WTC11 (cell line): Measurements from ENCODE around the gene PLEKHG5. TPM values are rescaled to one million over a fixed set of nuclear protein-coding genes. Genes with fewer than 3 reads are reported as not detected.
A peak's percentile ranks its signal among the peaks of the same experiment; 100 is the strongest.
"Not testable (repeated sequence)": the region's sequence is repeated elsewhere in the genome, so short reads cannot be mapped to it uniquely, and the experiment has no call there.

Source experiments
- ATAC-seq: fragments of 200-7000 bp; cut with Tn5 transposase; 2 replicates; pipeline ENCODE4 v1.10.0; 2021; ENCODE audit warnings: mild to moderate bottlenecking, moderate library complexity
- CTCF ChIA-PET: fragments of 300-600 bp; sonication (Branson Sonifier 250); formaldehyde crosslinking; loops from one replicate; lab custom pipeline; 2021; ENCODE audit warnings: antibody characterized with exemption; lab: Charles Lee
- POLR2A ChIA-PET: fragments of 350-600 bp; sonication (Branson Sonifier 250); formaldehyde crosslinking; loops from one replicate; lab custom pipeline; 2021; ENCODE audit warnings: antibody characterized with exemption; lab: Charles Lee
- DNase-seq: peaks from one replicate; pipeline ENCODE4 v3.0.0; 2021; ENCODE audit warnings: low spot score
- H3K27ac Mint-ChIP-seq: 2 replicates; pipeline ENCODE4 v1.8.0; 2021; ENCODE audit warnings: mixed read lengths
- H3K27me3 Mint-ChIP-seq: 2 replicates; pipeline ENCODE4 v1.8.0; 2021; ENCODE audit warnings: low read depth, mild to moderate bottlenecking, moderate library complexity, mixed read lengths
- H3K36me3 Mint-ChIP-seq: 2 replicates; pipeline ENCODE4 v1.8.0; 2021; ENCODE audit warnings: mixed read lengths
- H3K4me1 Mint-ChIP-seq: 2 replicates; pipeline ENCODE4 v1.8.0; 2022; ENCODE audit warnings: mixed read lengths
- H3K4me3 Mint-ChIP-seq: 2 replicates; pipeline ENCODE4 v1.8.0; 2021; ENCODE audit warnings: mild to moderate bottlenecking, moderate library complexity, mixed read lengths
- H3K9me3 Mint-ChIP-seq: 2 replicates; pipeline ENCODE4 v1.8.0; 2021; ENCODE audit warnings: mixed read lengths
- AFF4 ChIP-seq: sonication (generic); formaldehyde crosslinking; IDR thresholded peaks from 2 replicates; pipeline ENCODE4 v1.8.1; 2023; ENCODE audit warnings: mild to moderate bottlenecking, missing genetic modification reagents, borderline replicate concordance
- E2F5 ChIP-seq: sonication (generic); formaldehyde crosslinking; IDR thresholded peaks from 2 replicates; pipeline ENCODE4 v1.8.1; 2022; ENCODE audit warnings: mild to moderate bottlenecking, moderate library complexity, missing genetic modification reagents
- FOXP1 ChIP-seq: sonication (generic); formaldehyde crosslinking; IDR thresholded peaks from 2 replicates; pipeline ENCODE4 v1.8.0; 2022; ENCODE audit warnings: missing genetic modification reagents, mild to moderate bottlenecking, moderate library complexity, borderline replicate concordance
- JUN ChIP-seq: sonication (generic); formaldehyde crosslinking; IDR thresholded peaks from 2 replicates; pipeline ENCODE4 v1.8.0; 2023; ENCODE audit warnings: mild to moderate bottlenecking, missing genetic modification reagents
- OVOL2 ChIP-seq: fragments of 250-450 bp; sonication (Bioruptor Pico); IDR thresholded peaks from 2 replicates; pipeline ENCODE4 v1.9.0; 2021; ENCODE audit warnings: mild to moderate bottlenecking, borderline replicate concordance
- TEAD4 ChIP-seq: sonication (generic); formaldehyde crosslinking; IDR thresholded peaks from 2 replicates; pipeline ENCODE4 v1.8.0; 2022; ENCODE audit warnings: mild to moderate bottlenecking, missing genetic modification reagents
- total RNA-seq: library from RNA; stranded (reverse); gene quantifications from 3 replicates; pipeline ENCODE4 v1.2.3, GENCODE V29; 2021
- TF ChIP-seq, protein P1 (sequence below): sonication (generic); formaldehyde crosslinking; IDR thresholded peaks from 2 replicates; pipeline ENCODE4 v1.8.0; 2022; ENCODE audit warnings: mild to moderate bottlenecking, missing genetic modification reagents
- TF ChIP-seq, protein P2 (sequence below): fragments of 250-450 bp; sonication (Bioruptor Pico); conservative IDR thresholded peaks from 2 replicates; pipeline ENCODE4 v1.9.0; 2021; ENCODE audit warnings: mild to moderate bottlenecking

PLEKHG5 gene
- total RNA-seq, 1 experiment from 2014 or later: 27.5 TPM

- H3K27ac Mint-ChIP-seq: no peak overlapping the region
- peak; percentile 46 for ATAC-seq
- no peaks in the 10 kb centered on the region for H3K9me3 Mint-ChIP-seq
- peaks cover 19% of the 10 kb centered on the region for H3K4me1 Mint-ChIP-seq
- peak; percentile 52 for DNase-seq
- TF ChIP-seq OVOL2 (CRISPR knock-in tag) (no peak), E2F5 (no peak), FOXP1 (CRISPR knock-in tag) (peak; percentile 49; the same call in 1 of the 2 replicates)
- TF ChIP-seq, protein P1, sequence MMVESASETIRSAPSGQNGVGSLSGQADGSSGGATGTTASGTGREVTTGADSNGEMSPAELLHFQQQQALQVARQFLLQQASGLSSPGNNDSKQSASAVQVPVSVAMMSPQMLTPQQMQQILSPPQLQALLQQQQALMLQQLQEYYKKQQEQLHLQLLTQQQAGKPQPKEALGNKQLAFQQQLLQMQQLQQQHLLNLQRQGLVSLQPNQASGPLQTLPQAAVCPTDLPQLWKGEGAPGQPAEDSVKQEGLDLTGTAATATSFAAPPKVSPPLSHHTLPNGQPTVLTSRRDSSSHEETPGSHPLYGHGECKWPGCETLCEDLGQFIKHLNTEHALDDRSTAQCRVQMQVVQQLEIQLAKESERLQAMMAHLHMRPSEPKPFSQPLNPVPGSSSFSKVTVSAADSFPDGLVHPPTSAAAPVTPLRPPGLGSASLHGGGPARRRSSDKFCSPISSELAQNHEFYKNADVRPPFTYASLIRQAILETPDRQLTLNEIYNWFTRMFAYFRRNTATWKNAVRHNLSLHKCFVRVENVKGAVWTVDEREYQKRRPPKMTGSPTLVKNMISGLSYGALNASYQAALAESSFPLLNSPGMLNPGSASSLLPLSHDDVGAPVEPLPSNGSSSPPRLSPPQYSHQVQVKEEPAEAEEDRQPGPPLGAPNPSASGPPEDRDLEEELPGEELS (CRISPR knock-in tag): 0 out of 2 replicates have a peak, but pooled peaks have one; percentile 30
- POLR2A ChIA-PET: no interaction called here
- no peak overlapping the region for H3K4me3 Mint-ChIP-seq
- peaks cover 2% of the 10 kb centered on the region; the same call in 1 of the 2 replicates for H3K36me3 Mint-ChIP-seq
- CTCF ChIA-PET: interaction anchor here (0.6 to 4.4 kb wide), 18 partner anchors 9 to 250 kb away, joined by 3 to 35 read pairs (median 4); partner anchors contain the start of gene TNFRSF25
- H3K27me3 Mint-ChIP-seq: no peaks in the 10 kb centered on the region
These were observed 36.4 kb downstream of the PLEKHG5 start for GRCh38 chr1:6454856-6455751.

GRCh38 chr1:6453895-6454855, 37.3 kb downstream of the PLEKHG5 start:
- not testable (repeated sequence) for ATAC-seq, H3K27me3 Mint-ChIP-seq, DNase-seq, H3K36me3 Mint-ChIP-seq, H3K9me3 Mint-ChIP-seq, H3K27ac Mint-ChIP-seq, H3K4me3 Mint-ChIP-seq
- H3K4me1 Mint-ChIP-seq: peaks cover 22% of the 10 kb centered on the region
- CTCF ChIA-PET: interaction anchor here (1.0 to 4.4 kb wide), 12 partner anchors 13 to 192 kb away, joined by 3 to 35 read pairs (median 12); partner anchors contain the start of gene TNFRSF25
- POLR2A ChIA-PET: interaction anchor here (0.7 kb wide), 1 partner anchor 14 kb away, joined by 3 read pairs; no protein-coding TSS in a partner anchor

GRCh38 chr1:6450943-6451373, 40.5 kb downstream of the PLEKHG5 start:
- H3K9me3 Mint-ChIP-seq: no peaks in the 10 kb centered on the region
- no peak overlapping the region for H3K4me3 Mint-ChIP-seq
- peaks cover 2% of the 10 kb centered on the region; the same call in 1 of the 2 replicates for H3K36me3 Mint-ChIP-seq
- POLR2A ChIA-PET: no interaction called here
- DNase-seq (no peak), ATAC-seq (no peak)
- H3K27me3 Mint-ChIP-seq: no peaks in the 10 kb centered on the region; the same call in 1 of the 2 replicates
- H3K27ac Mint-ChIP-seq: no peak overlapping the region
- peaks cover 24% of the 10 kb centered on the region for H3K4me1 Mint-ChIP-seq
- TF ChIP-seq TEAD4 (CRISPR knock-in tag): no peak
- TF ChIP-seq, protein P2, sequence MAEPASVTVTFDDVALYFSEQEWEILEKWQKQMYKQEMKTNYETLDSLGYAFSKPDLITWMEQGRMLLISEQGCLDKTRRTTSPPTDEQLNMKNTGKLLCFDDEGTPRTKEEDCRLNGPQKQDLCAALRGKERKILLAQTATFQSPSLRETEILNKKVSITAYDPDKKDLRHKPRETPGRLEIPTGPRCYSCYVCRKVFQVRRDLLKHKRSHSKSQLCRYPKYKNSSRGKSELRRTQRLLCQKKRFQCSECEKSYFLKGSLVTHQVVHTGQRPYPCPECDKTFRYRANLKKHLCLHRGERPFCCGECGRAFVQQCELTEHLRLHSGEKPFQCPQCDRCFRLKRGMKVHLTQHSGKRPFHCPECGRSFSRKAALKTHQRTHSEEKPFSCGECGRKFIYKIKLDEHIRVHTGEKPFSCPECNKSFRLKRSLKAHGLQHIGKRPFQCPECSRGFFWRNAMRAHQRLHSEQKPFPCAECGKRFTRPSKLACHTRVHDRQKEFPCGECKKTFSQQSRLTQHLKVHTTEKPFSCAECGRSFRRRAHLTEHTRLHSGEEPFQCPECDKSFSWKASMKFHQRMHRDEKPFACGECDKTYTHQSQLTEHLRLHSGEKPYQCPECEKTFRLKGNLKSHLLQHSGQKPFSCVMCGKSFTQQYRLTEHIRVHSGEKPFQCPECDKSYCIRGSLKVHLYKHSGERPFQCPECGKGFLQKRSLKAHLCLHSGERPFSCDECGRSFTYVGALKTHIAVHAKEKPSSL (CRISPR knock-in tag): no peak
- no peak for TF ChIP-seq AFF4 (CRISPR knock-in tag)
- TF ChIP-seq JUN: no peak
- CTCF ChIA-PET: interaction anchor here (0.7 to 6.4 kb wide), 8 partner anchors 9 to 546 kb away, joined by 3 to 85 read pairs (median 6); partner anchors contain the start of genes HES2 and TNFRSF25

DNA sequence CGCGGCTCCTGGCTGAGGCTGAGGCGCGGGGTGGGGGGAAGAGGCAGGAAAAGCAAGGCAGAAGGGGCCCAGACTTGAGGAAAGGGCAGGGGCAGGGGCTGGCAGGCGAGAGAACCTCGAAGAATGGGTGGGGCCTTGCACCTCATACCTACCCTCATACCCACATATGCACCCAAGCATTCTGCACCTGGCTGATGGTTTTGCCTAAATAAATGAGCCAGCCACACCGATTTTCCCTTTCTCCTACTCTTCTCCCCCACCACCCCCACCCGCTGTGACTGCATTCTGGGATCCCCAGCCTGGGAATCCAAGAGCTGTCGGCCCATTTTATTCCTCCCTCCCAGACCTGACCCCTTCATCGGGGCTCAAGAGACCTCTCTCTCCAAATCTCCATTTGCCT, 41.0 kb downstream of the PLEKHG5 start:
- peaks cover 27% of the 10 kb centered on the region for H3K4me1 Mint-ChIP-seq
- ATAC-seq, DNase-seq, H3K4me3 Mint-ChIP-seq, H3K27ac Mint-ChIP-seq, H3K36me3 Mint-ChIP-seq, POLR2A ChIA-PET, H3K27me3 Mint-ChIP-seq, H3K9me3 Mint-ChIP-seq: not testable (repeated sequence)
- CTCF ChIA-PET: interaction anchor here (0.7 to 6.4 kb wide), 6 partner anchors 9 to 545 kb away, joined by 3 to 85 read pairs (median 30); partner anchors contain the start of genes HES2 and TNFRSF25
